Activated CD4-positive, alpha-beta T cell treated with anti-CD3 and anti-CD28 coated beads for 48 hours (primary cell): Measurements from ENCODE around the gene AQP9.
"Not testable (repeated sequence)": the region's sequence is repeated elsewhere in the genome, so short reads cannot be mapped to it uniquely, and the experiment has no call there.

Experiments
- DNase-seq: peaks from one replicate; pipeline ENCODE4 v3.0.0-alpha.2; 2020

The AQP9 gene, protein sequence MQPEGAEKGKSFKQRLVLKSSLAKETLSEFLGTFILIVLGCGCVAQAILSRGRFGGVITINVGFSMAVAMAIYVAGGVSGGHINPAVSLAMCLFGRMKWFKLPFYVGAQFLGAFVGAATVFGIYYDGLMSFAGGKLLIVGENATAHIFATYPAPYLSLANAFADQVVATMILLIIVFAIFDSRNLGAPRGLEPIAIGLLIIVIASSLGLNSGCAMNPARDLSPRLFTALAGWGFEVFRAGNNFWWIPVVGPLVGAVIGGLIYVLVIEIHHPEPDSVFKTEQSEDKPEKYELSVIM

DNA sequence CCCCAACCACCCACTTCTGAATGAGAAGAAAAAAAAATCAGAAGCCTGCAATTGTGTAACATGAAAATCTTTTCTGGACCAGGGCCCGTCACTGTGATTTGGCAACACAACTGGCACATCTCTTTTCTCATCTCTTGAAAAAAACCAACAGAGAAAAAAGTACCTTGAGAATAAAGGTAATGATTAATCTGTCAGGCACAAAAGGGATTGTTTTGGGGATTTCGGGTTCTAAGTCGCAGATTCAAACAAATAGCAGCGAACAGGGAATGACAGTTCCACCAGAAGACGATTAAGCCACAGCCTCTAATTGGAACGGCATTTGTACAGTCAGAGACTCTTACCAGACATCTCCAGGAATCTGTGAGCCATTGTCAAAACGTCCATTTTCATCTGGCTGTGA, at the start of gene AQP9:
AQP9 (plus strand) TSS at position 276 of the 400 bp plus-strand sequence. CDS start 185 bp downstream, outside the sequence.
- DNase-seq = no peak

- DNase-seq = no peak
These were observed 42.8 kb upstream of the AQP9 start for GRCh38 chr15:58095415-58095814.

GRCh38 chr15:58096529-58097084, 41.6 kb upstream of the AQP9 start:
- no peak for DNase-seq

- no peak for DNase-seq
These were observed 34.7 kb upstream of the AQP9 start for GRCh38 chr15:58103482-58103881.

- DNase-seq = no peak
These were observed 30.1 kb upstream of the AQP9 start for GRCh38 chr15:58108117-58108516.

- no peak for DNase-seq
These were observed 28.8 kb upstream of the AQP9 start for GRCh38 chr15:58109419-58109818.

GRCh38 chr15:58110999-58111717, 27.0 kb upstream of the AQP9 start:
- no peak for DNase-seq

- DNase-seq = no peak
These were observed 26.5 kb upstream of the AQP9 start for GRCh38 chr15:58111718-58112104.

DNA sequence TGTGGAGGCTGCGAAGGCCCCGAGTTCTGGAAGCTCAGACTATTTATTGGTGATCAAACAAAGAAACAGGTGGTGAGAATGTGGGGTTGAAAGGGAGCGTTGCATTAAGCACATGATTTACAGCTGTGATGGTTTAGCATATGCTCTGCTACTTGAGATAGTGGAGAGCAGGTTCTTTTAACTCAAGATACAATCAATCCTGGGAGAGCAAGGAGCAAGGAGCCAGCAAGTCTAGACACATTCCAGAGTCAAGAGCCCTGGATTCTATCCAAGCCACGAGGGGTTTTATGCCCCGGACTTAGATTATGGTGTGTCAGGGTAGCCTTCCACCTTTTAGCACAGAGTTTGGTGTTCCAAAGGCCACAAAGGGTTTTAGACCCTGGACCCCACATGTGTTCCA, 24.8 kb upstream of the AQP9 start:
- DNase-seq = not testable (repeated sequence)

DNA sequence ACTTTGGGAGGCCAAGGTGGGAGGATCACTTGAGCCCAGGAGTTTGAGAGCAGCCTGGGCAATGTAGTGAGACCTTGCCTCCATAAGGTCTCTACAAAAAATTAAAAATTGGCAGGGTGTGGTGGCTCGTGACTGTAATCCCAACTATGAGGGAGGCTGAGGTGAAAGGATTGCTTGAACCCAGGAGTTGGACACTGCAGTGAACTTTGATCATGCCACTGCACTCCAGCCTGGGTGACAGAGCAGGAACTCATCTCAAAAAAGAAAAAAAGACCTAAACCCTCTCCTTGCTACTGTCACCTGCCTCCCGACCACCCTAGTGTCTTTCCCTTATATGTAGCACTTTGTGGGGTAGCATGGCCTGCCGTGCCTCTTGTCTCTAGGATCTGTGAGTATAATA, 23.8 kb upstream of the AQP9 start:
- no peak for DNase-seq

DNA sequence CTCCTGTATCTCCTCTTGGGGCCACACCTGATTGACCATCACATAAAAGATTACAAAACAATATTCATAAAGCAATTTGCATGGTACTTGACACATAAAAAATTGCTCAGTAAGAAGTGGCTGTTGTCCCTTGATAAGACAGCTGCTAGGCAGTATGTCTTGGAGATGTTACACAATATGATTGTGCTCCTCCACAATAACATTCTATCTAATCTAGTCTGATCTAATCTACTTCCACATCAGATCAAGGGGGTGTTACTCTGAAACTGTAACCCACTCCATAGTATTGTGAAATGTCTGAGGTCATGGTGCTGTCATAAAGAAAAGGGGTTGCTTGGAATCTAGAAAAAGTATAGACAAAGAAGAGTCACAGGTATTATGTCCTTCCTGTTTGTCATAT, 23.4 kb upstream of the AQP9 start:
- no peak for DNase-seq

- no peak for DNase-seq
These were observed 22.5 kb upstream of the AQP9 start for GRCh38 chr15:58115692-58116091.

GRCh38 chr15:58117619-58118018, 20.6 kb upstream of the AQP9 start:
- no peak for DNase-seq

- DNase-seq = no peak
These were observed 19.9 kb upstream of the AQP9 start for GRCh38 chr15:58118272-58118671.

GRCh38 chr15:58119016-58119415, 19.2 kb upstream of the AQP9 start:
- no peak for DNase-seq

GRCh38 chr15:58124585-58124984, 13.6 kb upstream of the AQP9 start:
- no peak for DNase-seq

DNA sequence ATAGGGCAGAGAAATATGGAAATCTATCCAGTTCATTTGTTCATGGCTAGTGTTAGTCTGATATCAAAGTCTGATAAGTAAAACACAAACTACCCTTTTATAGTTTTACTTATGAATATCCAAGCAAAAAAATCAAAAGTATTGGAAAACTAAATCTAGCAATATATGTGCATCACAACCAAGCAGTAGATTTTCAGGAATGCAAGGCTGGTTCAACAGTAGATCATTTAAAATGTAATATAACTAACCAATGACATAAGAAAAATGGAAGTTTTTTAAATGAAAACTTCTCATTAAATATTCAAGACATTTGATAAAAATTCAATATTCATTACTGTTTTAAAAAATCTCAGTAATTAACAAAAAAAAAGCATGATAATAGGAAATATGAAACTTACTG, 12.8 kb upstream of the AQP9 start:
- no peak for DNase-seq

GRCh38 chr15:58134886-58135285, 3.3 kb upstream of the AQP9 start:
- no peak for DNase-seq

DNA sequence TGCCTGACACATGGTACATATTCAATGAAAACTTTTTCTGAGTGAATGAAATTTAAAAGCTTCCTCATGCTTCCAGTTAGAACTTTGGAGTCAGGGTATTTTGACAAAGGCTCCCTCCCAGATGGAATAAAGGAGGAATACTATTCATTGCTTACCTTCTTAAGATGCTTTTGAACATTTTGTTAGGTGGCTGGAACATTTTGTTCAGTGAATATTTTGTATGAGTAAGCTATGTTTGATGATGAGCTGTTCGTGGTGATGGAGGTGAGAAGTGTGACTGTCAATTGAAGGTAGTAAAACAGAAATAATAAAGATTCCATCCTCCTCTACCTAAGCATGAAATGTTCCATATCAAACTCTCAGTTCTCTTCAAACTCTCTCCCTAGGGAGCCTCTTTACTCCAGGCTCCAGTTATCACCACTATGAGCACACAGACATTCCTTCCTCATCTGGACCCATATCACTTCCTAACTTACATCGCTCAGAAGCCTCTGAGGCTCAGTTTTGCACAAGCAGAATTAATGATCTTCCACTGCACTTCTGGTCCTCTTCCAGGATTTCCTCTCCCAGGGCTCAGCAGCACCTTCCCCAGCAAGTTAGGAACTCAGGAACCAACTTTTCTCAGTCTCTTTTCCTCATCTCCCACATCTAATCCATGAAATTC, 2.5 kb upstream of the AQP9 start:
- no peak for DNase-seq

DNA sequence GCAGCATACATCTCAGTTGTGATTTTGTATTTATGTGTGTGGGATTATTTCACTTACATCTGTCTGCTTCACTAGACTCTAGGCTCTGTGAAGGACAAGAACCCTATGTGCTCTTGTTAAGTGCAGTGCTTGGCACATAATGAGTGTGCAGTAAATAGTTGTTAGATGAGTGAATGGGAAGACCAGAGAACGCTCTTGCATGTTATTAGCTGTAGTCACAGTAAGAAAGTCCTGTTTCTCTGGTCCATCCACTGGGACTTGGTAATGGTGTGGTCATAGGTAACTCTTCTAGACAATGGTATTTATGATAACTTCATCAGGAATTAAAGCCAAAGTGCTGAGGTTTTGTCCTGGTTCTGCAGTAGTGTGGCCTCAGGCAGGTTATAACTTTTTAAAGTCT, 1.4 kb upstream of the AQP9 start:
- DNase-seq = no peak

DNA sequence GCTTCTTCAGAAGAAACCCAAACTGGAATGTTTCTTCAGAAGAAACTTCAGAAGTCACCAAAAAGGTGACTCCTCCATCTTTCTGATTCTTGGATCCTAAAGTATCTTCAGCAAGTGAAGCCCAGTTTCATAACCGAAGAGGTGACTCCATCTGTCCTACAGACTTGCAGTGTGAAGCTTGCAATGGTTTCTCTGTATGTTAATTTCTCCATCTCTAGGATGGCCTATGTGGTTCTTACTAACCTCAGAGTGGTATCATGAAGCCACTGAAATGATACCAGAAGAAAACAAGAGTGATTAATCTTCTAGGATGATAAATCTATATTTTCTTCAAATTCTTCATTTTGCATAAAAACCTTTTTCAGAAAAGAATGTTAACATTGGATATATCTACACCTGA, 495 bp upstream of the AQP9 start:
- DNase-seq = no peak

DNA sequence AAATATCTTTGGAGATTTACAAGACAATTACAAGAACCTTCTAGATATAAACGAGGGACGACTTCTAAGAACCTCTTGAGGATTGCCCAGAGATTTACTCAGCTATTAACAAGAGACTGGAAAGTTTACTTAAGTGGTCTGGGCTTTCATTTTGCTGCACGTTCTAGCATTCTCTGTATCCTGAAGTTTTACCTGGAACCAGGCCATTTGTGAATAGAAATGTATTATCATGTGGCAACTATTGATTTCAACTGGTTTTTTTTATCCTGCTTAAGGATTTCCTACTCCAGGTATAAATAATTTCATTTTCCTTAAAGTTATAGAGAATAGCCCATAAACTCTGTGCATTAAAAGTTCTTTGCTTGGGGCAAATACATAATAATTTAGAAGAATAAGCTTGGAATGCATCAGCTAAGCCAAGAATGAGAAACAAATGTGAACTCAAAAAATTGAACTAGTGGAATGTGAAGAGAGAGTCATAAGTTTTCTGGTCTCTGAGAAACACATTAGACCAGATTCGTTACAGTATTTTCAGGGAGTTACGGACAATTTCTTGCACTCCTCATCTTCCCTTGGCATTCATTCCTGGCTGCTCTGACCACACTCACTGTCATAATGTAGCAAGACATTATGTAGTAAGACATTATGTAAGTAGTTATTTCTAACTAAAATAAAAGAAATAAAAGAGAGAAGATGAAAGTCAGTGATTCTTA, 1.3 kb downstream of the AQP9 start:
- DNase-seq = no peak

DNA sequence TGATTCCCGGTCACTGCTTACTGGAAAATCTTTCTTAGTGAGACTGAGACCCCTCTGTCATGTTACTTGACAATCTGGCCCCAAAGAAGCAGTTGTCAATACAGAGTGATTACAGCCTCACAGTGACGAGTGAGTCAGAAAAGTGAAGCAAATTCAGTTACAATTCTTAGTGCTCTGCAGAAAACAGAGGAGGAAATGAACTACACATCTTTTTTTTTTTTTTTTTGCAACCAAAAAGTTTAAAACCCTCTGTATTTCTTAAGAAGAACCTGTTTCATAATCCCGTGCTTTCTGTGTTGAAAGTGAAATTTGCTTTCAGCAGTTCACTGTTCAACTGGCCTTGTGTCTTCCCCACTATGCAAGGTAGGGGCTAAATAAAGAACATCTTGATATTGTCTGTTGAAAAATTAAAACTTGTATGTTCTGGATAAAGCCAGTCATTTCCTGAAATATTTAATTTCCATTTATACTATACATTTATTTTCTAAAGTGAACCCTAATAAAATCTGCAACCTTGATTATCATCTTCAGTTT, 1.9 kb downstream of the AQP9 start:
- no peak for DNase-seq
